H1 (cell line): ENCODE measurements around the gene SLC37A2. TPM values are rescaled to one million over a fixed set of nuclear protein-coding genes. Genes with fewer than 3 reads are reported as not detected.

ENCODE experiments used
- PHF8 ChIP-seq: fragments of 200-600 bp; sonication (generic); conservative IDR thresholded peaks from 2 replicates; pipeline ENCODE4 v1.7.1; 2012; ENCODE audit warnings: low read depth, mild to moderate bottlenecking, inconsistent platforms, low read length, moderate library complexity
- RBBP5 ChIP-seq: IDR thresholded peaks from 2 replicates; pipeline ENCODE4 v1.7.1; 2012; ENCODE audit warnings: low read depth, mild to moderate bottlenecking, inconsistent platforms, low read length, moderate library complexity, borderline replicate concordance
- polyA plus RNA-seq, 7 experiments: library from polyadenylated mRNA; depleted of rRNA in 3 of 7; stranded (reverse) in 5 of 7; unstranded in 2 of 7; fragments of >200 nt in 5 of 7; fragments of 200-250 nt in 2 of 7; gene quantifications; 1 replicate in 5 of 7; 2 replicates in 1 of 7; 4 replicates in 1 of 7; pipeline versions ENCODE4 v1.2.1 to v1.2.3, GENCODE V29; 2011 to 2013; ENCODE audit warnings: missing spikeins in 2 of 7, mixed read lengths in 2 of 7
- total RNA-seq: library from RNA; stranded (reverse); fragmentation: NEBNext Ultra II Directional; extraction: Animal tissue kit (Norgen Biotek cat#: 25700); gene quantifications from 2 replicates; pipeline ENCODE4 v1.2.1, GENCODE V29; 2021

Gene SLC37A2
- total and polyA plus RNA-seq, 2 of the 8 experiments (the other 6 are each of a cell fraction or from before 2014, with no cell fraction given), result 1.3 to 1.9 TPM

DNA sequence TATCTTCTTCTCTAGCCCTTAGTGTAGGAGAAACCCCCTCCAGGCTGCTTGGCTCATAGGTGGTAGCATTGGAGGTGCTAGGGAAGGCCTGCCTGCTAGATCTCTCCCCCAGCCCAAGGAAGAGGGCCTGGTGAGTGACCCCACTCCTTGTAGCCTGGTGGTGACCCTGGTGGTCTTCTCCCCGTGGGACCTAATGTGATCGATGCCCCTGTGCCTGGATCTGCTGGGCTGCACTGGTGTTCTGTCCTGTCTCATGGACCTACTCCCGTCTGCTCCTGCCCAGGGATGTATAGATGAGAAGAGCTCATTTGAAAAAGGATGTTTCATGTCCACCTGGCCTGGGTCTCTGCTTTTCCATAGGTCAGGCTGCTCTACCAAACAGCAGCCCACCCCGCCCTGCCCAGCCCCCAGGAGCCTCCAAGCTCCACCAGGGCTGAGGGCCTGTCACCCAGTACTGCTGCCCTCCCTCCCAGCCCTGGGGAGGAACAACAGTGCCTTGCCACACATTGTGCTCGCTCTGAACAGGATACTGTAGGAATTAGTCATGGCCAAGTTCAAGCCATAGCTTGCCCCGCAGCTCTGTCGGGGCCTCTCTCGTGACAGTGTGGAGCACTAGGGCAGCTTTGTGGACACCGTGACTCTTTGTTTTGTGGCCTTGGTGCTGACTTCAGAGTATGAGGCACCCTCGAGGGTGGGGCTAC lies 19.7 kb downstream of the SLC37A2 start (continued):
- no peak for TF ChIP-seq RBBP5
- no peak for TF ChIP-seq PHF8
